GM18499 (cell line): ENCODE results near the gene SESTD1.

Experiments
- ATAC-seq: cut with Tn5 transposase; IDR thresholded peaks from one replicate; pipeline ENCODE4 v1.9.1; 2021; ENCODE audit warnings: moderate number of reproducible peaks; ENCODE audit not compliant: insufficient read depth, unreplicated experiment

The SESTD1 gene, protein sequence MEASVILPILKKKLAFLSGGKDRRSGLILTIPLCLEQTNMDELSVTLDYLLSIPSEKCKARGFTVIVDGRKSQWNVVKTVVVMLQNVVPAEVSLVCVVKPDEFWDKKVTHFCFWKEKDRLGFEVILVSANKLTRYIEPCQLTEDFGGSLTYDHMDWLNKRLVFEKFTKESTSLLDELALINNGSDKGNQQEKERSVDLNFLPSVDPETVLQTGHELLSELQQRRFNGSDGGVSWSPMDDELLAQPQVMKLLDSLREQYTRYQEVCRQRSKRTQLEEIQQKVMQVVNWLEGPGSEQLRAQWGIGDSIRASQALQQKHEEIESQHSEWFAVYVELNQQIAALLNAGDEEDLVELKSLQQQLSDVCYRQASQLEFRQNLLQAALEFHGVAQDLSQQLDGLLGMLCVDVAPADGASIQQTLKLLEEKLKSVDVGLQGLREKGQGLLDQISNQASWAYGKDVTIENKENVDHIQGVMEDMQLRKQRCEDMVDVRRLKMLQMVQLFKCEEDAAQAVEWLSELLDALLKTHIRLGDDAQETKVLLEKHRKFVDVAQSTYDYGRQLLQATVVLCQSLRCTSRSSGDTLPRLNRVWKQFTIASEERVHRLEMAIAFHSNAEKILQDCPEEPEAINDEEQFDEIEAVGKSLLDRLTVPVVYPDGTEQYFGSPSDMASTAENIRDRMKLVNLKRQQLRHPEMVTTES

GRCh38 chr2:179264368-179265081 is at the start of gene SESTD1:
Gene SESTD1, minus strand, starts transcription at chr2:179264832. Its CDS starts 72,991 bp downstream, at chr2:179191841.
- peak; percentile 24 for ATAC-seq

- no peak for ATAC-seq
Observed at GRCh38 chr2:179313057-179313456, 48.4 kb upstream of the SESTD1 start.

DNA sequence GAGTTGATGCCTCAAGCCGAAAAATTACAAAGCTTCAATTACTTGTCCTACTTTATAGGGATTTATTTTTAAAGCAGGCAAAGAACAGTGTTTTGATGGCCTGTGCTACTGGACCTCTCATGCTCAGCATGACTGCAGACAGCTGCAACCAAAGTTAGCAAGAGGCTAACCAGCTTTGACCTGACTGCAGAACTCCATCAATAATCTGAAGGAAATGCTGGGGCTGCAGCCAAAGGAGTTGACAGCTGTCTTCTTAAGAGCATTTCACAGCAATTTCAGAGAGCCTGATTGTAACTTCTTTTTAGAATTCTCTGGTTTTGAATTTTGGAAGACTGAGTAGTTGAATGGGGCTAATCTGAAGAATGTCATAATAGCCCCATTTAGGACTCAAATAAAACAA is 46.5 kb upstream of the SESTD1 start:
- no peak for ATAC-seq

GRCh38 chr2:179307616-179308371 is 43.2 kb upstream of the SESTD1 start:
- no peak for ATAC-seq

GRCh38 chr2:179305125-179305524 is 40.5 kb upstream of the SESTD1 start:
- no peak for ATAC-seq

GRCh38 chr2:179304424-179304823 is 39.8 kb upstream of the SESTD1 start:
- ATAC-seq, result no peak

DNA sequence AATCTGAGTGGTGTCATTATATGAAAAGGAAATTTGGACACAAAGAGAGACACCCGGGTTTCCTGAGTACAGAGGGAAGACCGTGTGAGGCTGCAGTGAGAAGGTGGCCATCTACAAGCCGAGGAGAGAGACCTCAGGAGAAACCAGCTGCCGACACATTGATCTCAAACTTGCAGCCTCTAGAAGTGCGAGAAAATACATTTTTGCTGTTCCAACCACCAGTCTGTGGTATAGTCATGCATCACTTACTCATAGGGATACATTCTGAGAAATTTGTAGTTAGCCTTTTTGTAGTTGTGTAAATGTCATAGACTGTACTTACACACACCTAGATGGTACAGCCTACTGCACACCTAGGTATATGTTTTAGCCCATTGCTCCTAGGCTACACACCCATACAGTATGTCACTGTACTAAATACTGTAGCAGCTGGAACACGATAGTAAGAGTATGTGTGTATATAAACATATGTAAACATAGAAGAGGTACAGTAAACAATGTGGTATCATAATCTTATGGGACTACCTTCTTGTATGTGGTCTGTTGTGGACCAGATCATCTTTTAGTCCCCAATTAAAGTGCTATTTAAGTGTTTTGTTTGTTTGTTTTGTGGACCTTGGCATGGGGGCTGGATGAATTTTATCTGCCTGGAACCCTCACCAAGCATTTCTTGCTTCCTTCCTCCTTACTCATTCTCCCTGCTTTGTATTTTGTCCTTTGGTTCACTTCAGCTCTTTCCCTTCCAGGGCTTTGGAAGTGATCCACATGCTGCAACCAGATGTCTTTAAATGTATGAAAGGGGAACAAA is 38.3 kb upstream of the SESTD1 start:
- no peak for ATAC-seq

DNA sequence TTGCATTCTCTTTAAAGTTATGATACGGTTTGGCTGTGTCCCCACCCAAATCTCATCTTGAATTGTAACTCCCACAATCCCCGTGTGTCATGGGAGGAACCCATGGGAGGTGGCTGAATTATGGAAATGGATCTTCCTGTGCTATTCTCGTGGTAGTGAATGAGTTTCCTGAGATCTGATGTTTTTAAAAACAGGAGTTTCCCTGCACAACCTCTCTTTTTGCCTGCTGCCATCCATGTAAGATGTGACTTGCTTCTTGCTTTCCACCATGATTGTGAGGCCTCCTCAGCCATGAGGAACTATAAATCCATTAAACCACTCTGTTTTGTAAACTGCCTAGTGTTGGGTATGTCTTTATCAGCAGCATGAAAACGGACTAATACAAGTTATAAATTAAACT is 37.5 kb upstream of the SESTD1 start:
- no peak for ATAC-seq

DNA sequence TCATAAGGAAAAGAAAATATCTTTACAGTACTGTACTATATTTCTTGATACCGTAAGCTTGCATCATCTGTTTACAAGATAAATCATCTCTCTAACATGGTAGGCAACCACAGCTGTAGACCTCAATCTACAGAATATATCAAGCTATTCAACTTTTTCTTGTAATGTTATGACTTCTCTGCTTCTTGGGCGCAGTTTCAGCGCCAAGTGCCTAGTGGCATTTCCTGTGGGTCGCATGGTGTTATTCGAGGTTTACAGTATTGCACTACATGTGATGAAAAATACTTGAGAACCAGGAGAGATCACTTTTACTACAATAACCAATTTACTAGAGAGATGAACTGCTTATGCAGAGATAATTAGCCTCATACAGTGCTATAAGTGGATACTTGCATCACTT is 34.0 kb upstream of the SESTD1 start:
- no peak for ATAC-seq

GRCh38 chr2:179297927-179298326 is 33.3 kb upstream of the SESTD1 start:
- no peak for ATAC-seq

DNA sequence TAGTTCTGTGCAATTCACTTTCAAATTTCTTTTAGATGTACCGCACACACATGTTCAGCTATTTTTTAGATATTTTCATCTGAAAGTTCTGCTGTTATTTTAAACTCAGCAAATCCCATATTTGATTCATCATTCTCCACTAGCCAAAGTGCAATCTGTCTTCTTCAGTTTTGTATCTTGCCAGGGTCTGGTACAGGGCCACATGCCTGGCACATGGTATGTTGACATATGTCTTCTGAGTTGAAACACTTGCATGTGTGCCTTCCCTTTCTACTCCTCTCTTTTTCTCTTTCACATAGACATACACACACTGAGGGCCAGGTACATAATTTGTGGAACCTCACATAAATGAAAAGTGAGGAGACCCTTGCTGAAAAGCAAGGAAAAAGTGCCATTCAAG is 25.7 kb upstream of the SESTD1 start:
- ATAC-seq, result no peak

- no peak for ATAC-seq
Observed at GRCh38 chr2:179285060-179285459, 20.4 kb upstream of the SESTD1 start.

DNA sequence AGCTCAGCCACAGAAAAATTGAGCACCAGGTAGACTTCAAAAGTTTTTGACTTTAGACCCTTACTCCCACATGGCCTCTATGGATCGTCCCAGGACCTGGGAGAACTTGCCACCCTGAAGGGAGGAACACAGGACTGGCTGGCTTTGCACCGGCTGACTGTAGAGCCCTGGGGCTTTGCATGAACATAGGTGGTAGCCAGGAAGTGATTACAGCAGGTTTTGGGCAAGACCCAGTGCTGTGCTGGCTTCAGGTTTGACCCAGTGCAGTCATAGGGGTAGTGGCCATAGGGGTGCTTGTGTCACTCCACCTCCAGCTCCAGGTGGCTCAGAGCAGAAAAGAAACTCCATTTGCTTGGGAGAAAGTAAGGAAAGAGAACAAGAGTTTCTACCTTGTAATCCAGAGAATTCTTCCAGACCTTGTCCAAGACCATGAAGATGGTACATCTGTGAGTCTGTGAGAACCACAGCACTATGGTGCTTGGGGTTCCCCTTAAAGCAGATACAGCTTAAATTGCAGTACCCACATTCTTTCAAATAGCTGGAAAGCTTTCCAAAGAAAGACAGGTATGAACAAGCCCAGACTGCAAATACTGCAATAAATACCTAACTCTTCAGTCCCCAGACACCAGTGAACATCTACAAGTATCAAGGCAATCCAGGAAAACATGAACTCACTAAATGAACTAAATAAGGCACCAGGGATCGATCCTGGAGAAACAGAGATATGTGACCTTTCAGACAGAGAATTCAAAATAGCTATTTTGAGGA is 13.0 kb upstream of the SESTD1 start:
- ATAC-seq, result no peak

DNA sequence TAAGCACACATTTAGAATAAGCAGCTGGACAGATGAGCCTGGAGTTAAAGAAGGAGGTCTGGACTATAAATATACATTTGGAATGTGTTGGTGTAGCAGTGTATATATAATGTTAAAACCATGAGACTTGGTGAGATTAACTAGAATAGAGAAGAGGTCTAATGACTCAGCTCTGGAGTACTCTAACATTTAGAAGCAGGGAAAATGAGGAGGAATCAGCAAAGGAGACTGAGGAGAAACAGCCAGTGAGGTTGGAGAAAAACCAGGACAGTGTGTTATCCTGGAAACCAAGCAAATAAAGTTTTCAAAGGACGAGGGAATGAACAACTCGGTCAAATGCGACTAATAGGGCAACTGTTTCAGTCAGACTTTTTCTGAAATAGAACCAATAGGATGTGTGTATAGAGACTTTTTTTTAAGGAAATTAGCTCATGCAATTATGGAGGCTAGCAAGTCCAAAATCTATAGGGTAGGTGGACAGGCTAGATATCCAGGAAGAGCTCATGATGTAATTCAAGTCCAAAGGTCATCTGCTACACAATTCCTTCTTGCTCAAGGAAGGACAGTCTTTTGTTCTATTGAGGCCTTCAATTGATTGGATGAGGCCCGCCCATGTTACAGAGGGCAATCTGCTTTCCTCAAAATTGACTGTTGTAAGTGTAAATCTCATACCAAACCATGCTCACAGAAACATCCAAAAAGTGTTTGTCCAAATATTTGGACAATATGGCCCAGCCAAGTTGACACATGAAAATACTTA is 10.8 kb upstream of the SESTD1 start:
- ATAC-seq, result no peak

DNA sequence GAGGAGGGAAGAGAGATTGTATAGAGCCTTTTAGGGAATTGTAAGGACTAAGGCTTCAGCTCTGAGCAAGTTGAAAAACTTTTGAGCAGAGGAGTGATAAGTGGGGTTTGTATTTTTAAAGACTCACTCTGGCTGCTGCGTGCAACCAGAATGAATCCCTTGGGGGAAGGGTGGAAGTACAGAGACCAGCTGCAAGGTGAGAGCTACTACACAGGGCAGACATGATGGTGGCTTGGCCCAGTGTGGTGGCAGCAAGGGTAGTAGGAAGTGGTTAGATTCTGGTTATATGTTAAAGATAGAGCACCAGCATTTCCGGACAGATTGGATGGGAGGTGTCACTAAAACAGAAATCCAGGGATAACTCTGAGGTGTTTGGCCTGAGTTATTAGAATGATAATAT is 10.1 kb upstream of the SESTD1 start:
- ATAC-seq, result peak; percentile 90

GRCh38 chr2:179273461-179273962 is 8.9 kb upstream of the SESTD1 start:
- no peak for ATAC-seq

DNA sequence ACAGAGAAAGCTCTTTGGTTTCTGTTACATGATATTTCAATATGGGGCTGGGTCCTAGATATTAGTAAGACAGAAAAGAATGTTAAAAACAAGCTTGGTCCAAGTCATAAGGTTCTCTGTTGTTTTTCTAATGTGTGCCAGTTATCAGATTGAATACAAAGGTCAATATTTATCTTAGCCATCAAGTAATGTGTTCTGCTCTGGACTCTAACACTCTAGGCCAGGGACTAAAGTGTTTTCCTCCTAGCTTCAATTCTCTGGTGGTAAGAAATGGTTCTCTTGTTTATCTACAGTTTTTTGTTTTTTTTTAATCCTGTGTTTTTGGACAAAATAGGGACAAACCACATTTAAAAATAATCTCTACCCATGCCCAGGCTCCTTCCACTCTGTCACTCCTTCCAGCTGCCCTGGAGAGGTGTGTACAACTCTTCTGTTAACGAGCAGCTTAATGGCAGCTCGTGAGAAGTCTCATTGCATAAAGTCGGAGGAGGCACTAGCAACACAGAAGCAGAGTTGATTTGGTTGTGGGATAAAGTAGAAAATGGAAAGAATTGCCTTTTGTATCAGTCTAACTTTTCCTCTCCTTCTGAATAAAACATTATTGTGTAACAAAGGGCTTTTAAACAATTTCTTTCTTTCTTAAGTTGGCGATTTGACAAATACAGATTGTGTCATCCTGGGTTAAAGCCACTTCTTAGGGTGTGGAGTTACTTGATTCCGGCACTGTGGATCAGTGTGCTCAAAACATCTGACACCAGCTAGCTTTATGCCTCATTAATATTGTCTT is 8.0 kb upstream of the SESTD1 start:
- no peak for ATAC-seq
